ENCODE measurements around the gene CPNE5. TPM values are rescaled to one million over a fixed set of nuclear protein-coding genes. Genes with fewer than 3 reads are reported as not detected.

CPNE5 gene
- total RNA-seq, 2 donors from 2014 or later = 0.25 to 3.0 TPM

DNA sequence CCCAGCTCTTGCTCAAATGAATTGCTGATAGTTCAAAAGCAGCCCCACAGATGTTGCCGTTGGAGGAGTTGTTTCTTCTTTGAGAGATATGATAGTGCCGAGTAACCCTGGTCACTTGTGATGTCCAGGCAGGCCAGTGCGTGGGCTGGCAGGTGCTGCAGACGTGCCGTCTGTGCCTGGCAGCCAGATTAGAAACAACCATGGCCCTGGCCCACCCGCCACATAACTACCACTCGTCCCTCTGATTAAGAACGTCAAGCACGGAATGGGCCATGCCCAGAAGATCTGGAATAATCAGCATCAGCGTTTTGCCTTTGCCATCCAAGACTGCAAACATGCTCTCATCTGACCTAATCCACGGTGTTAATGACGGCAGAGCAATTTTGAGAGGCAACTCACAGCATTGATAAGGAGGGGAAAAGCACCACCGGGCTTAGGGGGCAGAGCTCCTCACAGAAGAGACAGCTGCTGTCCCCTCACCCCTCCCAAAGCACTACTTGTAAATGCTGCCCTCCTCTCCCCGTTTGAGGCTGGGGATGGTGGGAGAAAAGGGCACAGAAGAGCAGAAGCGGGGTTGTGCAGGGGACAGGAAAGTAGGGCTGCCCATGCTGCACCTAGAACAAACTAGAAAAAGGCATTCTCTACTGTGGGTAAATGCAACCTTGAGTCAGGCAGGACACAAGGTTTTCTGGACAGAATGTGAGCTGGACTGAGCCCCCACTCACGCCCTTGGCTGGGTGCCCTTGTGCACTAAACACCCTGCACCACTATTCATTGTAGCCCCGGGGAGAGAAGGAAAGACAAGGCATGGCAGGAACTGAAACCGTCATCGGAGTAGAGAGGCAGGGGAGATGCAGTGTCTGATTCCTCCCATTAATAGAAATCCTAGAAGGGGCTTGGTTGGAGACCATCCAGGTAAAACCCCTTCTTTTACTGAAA is 5.3 kb upstream of the CPNE5 start:
- ATAC-seq = no peak
- H3K27ac Mint-ChIP-seq = no peak overlapping the region
- peaks cover 6% of the 10 kb centered on the region in 2 donors for H3K36me3 Mint-ChIP-seq
- H3K9me3 Mint-ChIP-seq = no peaks in the 10 kb centered on the region
- no peak for DNase-seq (ENCODE audit: low spot score in 2 of 2)

DNA sequence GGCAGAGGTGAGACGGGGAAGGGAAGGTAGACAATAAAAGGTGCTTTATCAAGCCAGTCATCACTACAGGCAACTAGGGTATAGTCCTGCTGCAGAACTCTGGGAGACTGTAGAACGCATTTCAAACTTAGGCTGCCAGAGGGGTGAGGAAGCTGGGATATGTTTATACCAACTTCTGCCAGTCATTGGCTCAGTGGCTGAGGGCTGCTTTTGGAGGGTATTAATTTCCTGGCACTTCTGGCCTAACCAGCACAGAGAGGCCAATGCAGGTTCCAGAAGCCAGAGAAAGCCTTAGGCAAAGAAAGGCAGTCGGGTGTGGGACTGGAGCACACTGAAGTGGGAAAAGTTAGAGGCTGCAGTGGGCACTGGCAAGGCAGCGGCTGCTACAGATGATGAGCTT is 3.9 kb upstream of the CPNE5 start:
- H3K36me3 Mint-ChIP-seq = peaks cover 6% of the 10 kb centered on the region in 2 donors
- H3K27ac Mint-ChIP-seq = peak overlapping the region in 1 of 2 donors; percentile 27
- ATAC-seq = no peak
- DNase-seq (ENCODE audit: low spot score in 2 of 2) = no peak
- H3K9me3 Mint-ChIP-seq = no peaks in the 10 kb centered on the region

DNA sequence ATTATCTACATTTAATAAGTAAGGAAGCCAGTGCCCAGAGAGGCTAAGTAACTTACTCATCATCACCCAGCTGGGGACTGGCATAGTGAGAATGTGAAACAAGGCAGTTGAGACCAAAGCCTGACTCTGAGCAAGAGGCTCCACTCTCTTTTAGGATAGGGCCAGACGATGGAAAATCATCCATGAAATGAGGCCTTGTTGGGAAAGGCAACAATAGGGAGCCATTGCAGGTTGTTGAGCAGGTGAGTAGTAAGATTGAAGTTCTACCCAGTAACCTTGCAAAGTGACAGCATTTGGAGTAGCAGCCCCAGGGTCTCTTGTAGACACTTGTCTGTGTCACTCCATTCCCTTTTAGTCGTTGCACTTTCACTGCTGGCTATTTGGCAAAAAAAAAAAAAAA is 2.5 kb upstream of the CPNE5 start:
- Mint-ChIP-seq H3K36me3 (peaks cover 6% of the 10 kb centered on the region in 2 donors), H3K27ac (no peak overlapping the region), H3K9me3 (no peaks in the 10 kb centered on the region)
- DNase-seq (ENCODE audit: low spot score in 2 of 2) = no peak
- ATAC-seq = no peak

DNA sequence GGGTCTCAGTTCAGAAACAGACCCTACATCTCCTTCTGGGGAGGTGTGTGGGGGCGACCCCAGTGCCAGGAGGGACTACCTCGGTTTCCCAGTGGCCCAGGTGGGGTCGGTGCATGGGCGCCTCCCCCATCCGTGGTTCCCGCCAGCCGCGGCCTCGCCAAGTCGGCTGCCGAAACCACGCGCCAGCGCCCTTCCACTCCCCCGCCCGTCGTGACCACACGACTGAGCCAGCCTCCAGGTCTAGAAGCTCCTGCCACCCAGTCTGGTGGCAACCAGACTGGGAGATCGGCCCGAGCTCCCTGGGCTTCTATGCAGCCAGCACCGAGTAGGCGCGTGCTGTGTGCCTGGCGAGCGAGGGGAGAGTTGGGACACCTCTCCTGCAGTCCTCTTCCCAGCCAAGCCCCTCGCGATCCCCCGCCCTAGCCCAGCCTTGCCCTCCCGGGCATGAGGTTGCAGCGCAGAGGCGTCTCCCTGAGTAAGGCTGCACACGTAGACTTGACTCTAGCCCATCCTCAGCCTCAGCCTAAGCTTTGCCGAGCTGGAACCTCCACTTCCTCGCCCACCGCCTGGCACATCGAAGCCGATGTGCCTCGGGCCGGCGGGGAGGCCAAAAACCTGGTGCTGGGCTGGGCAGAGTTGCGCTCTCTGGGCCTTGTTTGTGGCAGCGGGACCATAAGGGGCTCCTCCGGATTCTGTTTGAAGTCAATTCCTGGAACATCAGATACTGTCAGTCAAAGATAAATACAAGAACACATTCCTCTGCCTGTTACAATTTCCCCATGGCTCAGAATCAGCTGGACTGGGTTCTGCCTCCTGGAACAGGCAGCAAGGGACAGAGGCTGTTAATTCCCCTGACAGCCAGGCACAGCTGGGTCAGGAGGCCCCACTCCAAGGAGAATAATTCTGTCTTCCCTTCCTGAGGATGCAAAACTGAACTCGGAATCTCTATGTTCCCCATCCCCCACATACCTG is 1.5 kb upstream of the CPNE5 start:
- DNase-seq (ENCODE audit: low spot score in 2 of 2) = peak in 1 of 2 donors; percentile 15
- Mint-ChIP-seq H3K36me3 (peaks cover 6% of the 10 kb centered on the region in 2 donors), H3K9me3 (no peaks in the 10 kb centered on the region), H3K27ac (peak overlapping the region in 1 of 2 donors; percentile 24)
- ATAC-seq = peak; percentile 10 to 31

DNA sequence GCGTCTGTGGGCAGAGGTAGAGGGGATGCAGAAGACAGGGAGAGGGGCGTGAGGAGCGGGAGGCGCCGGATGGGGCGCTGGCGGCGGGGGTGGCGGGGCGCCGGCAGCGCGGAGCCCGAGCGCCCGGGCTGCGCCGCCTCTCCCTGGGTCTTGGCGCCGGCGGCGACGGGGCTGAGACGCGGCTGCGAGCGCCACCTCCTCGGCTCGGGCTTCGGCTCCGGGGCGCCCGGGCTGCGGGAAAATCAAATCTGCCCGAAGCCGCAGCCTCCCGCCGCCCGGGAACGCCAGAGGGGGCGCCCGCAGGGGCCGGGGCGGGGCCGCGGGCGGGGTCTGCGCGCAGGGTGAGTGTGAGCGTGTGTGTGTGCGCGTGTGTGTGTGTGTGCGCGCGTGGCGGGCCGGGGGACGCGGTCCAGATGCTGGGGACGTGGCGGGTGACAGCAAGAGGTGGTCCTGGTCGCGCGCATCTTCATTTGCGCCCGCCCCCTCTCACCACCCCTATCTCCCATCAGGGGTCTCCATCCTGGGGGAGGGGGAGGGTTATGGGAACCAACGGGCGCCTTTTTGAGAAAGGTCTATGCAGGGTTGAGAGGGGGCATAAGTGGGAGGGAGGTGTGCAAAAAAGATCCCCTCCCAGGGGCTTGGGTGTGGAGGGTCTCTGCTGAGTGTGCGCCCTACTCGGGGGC is 646 bp upstream of the CPNE5 start:
- H3K36me3 Mint-ChIP-seq = peaks cover 6% of the 10 kb centered on the region in 2 donors
- peak in 1 of 2 donors; percentile 64 for DNase-seq (ENCODE audit: low spot score in 2 of 2)
- peak; percentile 53 to 74 for ATAC-seq
- H3K9me3 Mint-ChIP-seq = no peaks in the 10 kb centered on the region
- H3K27ac Mint-ChIP-seq = no peak overlapping the region

DNA sequence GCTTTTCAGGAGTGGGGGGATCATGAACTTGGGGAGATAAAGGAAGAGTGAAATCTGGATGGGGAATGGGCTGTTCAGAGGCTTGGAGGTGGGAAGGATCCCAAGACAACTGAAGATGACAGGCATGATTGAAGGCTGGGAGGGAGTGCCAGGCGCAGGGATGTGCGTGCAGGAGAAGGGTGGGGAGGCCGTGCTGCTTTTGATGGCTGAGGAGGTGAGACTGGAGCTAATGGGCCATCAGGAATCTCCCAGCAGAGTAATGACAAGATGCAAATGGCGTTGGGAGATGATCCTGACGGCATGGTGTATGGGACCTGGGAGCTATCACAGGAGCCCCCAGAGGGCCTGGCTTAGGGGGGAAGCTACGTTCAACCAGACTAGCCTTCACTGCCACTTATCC is 1.6 kb downstream of the CPNE5 start:
- Mint-ChIP-seq H3K9me3 (no peaks in the 10 kb centered on the region), H3K36me3 (peaks cover 6% of the 10 kb centered on the region in 2 donors), H3K27ac (no peak overlapping the region)
- DNase-seq (ENCODE audit: low spot score in 2 of 2) (no peak), ATAC-seq (no peak)

DNA sequence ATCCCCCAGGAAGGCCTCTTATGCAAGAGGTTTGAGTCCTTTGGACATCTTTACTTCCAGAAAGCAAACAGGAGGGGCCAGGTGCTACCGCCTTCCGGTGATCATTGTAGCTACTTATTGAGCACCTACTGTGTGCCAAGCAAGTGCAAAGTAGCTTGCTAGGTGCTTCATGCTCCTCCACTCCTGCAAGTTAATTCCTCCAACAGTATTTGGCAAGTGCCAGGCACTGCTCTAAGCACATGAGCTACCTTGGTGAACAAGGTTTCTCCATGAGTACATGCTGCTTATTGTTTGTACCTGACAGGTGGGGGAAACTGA is 2.3 kb downstream of the CPNE5 start:
- H3K27ac Mint-ChIP-seq = no peak overlapping the region
- no peaks in the 10 kb centered on the region for H3K9me3 Mint-ChIP-seq
- DNase-seq (ENCODE audit: low spot score in 2 of 2) = no peak
- no peak for ATAC-seq
- H3K36me3 Mint-ChIP-seq = peaks cover 6% of the 10 kb centered on the region in 2 donors

DNA sequence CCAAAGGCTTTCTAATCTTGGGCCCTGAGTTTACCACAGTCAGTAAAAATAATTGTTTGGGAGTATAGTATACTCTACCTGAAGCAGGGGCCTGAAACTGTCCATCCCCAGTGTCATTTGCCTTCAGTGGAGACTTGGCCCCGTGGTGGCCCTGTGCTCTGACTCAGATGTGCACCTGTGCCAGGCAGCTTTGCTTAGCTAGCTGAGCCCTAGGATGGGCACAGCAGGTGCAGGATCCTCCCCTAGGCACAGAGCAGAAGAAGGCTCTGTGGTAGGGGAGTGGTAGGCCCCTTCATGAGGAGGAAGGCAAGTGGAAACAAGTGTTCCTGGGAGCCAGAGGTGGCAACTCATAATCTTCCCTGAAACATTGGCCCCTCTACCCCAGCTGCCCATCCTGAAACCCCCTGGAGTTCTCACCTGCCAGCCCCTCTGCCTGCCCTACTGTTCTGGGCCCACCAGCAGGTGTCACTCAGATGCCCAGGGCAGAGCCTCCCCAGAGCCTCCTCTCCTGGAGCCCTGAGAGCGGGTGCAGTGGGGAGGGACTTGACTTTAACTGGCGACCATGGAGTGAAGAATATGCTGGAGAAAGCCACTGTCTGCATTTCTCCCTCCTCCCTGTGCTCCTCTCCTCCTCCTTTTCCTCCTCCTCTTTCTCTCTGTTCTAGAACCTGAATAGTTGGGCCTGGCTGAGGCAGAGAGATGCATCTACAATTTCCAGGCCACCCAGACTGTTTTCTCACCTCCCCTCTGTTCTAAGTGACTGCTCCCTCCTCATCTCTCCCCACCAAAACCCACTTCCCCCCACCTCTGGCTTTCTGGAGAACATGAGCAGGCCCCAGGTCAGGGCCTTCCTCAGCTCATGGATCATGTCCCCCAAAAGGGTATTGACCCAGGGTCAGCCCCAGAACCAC is 2.9 kb downstream of the CPNE5 start:
- peak in 1 of 2 donors; percentile 31 for ATAC-seq
- H3K27ac Mint-ChIP-seq = no peak overlapping the region
- no peak for DNase-seq (ENCODE audit: low spot score in 2 of 2)
- peaks cover 6% of the 10 kb centered on the region in 2 donors for H3K36me3 Mint-ChIP-seq
- H3K9me3 Mint-ChIP-seq = no peaks in the 10 kb centered on the region

DNA sequence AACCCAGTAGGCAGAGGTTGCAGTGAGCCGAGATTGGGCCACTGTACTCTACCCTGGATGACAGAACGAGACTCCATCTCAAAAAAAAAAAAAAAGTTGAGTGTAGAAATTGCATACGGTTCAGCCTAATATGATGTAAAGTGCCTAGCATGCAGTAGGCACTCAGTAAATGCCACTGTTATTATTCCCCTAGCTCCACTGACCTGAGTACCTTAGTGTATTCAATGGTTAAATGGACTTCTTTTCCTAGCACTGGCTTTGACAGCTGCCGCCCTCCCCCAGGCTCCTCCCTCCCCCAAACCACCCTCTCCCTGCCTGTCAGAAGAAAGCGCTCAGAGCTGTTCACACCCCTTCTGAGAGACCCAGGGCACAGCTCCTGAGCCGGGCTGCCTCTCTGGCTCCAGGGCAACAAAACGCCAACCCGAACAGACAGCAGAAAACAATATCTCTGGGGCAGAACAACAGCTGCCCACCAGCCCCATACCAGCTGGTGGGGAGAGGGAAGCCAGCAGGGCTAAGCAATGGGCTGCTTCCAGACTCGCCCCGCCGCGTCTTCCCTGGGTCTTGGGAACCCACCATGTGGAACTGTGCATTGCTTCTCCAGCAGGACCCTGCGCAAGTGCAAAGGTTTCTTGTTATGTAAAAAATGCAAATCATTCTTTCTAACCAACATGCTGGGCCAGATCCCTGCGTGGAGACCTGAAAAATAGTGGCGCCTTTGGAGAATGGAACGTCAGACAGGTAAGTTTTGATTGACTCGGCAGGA is 4.5 kb downstream of the CPNE5 start:
- H3K27ac Mint-ChIP-seq = no peak overlapping the region
- DNase-seq (ENCODE audit: low spot score in 2 of 2) (no peak), ATAC-seq (no peak)
- no peaks in the 10 kb centered on the region for H3K36me3 Mint-ChIP-seq
- H3K9me3 Mint-ChIP-seq = no peaks in the 10 kb centered on the region

DNA sequence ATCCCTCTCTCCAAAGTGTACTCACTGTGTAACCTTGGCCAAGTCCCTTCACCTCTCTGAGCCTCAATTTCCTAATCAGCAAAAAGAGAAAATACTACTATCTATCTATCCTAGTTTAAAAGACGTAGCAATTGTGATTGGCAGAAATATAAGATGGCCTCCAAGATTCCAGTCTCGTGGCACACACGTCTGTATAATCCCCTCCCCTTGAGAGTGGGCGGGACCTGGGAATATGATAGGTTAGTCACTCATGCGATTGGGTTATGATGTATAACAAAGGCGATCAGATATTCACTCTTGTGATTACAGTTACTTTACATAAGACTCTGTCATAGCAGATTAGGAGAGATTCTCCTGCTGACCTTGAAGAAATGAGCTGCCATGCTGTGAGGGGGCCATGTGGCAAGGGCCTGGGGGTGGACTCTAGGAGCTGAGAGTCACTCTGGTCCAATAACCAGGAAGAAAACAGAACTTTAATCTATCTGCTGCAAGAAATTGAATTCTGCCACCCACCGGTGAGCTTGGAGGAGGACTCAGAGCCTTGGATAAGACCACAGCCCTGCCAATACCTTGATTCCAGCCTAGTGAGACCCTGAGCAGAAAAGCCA is 6.0 kb downstream of the CPNE5 start:
- no peak for ATAC-seq
- Mint-ChIP-seq H3K9me3 (no peaks in the 10 kb centered on the region), H3K27ac (no peak overlapping the region), H3K36me3 (no peaks in the 10 kb centered on the region)
- DNase-seq (ENCODE audit: low spot score in 2 of 2) = no peak

DNA sequence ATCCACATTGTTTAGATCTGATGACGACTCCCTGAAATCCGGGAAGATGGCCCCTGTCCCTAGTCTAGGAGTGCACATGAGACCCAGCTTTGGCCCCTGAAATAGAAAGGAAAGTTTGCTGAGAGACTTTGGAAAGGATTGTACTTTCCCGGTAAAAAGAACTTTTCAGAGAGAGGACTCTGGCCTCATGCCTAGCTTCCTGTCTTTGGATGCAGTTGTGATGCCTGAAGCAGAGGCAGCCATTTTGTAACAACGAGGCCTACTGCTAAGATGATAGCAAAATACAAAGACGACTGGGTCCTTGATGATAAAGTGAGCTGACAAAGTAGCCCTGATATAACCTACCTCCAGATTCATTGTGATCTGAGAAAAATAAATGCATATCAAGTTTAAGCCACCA is 6.9 kb downstream of the CPNE5 start:
- no peak for DNase-seq (ENCODE audit: low spot score in 2 of 2)
- Mint-ChIP-seq H3K36me3 (no peaks in the 10 kb centered on the region), H3K27ac (no peak overlapping the region), H3K9me3 (no peaks in the 10 kb centered on the region)
- ATAC-seq = no peak

DNA sequence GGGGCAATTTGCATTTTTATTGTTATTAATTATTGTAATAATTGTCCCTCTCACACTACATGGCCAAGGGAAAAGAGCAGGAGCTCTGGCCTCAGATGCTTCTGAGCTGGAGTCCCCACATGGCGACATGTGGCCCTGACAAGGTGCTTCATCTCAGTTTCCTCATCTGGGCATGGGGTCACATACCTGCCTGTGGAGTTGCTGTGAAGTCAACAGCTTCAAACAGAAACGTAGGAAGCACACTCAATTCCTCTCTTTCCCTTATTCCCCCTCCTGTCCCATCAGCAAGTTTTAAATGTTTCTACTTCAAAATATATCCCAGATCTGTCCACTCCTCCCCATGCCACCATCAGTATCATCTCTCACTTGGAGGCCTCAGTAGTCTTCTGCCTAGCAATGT is 8.7 kb downstream of the CPNE5 start:
- no peaks in the 10 kb centered on the region for H3K9me3 Mint-ChIP-seq

DNA sequence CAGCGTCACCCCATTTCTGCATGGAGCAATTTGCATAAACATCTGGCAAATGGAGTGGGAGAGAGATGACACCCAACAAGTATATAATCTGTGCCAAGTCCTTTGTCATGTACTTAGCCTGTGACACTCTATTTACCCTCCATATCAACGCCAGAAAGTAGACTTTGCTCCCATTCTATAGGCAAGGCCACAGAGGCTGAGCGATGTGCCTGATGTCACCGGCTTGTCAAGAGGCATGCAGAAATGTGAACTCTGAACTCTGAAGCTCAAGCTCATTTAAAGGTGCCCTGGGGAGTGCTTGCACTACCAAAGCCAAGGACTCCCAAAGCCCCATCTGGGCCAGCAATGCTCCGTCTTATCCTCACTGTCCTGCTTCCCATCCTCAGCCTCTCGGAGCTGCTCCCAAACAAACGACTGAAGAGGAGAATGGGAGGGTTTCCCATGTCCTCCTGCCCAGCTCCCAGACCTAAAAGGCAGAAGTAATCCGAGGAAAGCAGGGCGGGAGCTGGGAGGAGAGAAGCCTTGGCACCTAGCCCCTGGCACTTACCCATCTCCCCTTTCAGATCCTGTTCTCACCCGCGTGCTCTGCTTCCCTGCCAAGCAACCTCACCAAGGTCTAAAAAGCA is 9.2 kb downstream of the CPNE5 start:
- Mint-ChIP-seq H3K9me3 (no peaks in the 10 kb centered on the region), H3K27ac (no peak overlapping the region), H3K36me3 (no peaks in the 10 kb centered on the region)
- no peak for DNase-seq (ENCODE audit: low spot score in 2 of 2)
- ATAC-seq = no peak

More for the DNA sequence above, 8.7 kb downstream of the CPNE5 start:
- DNase-seq (ENCODE audit: low spot score in 2 of 2) (no peak), ATAC-seq (no peak)
- Mint-ChIP-seq H3K27ac (no peak overlapping the region), H3K36me3 (no peaks in the 10 kb centered on the region)

DNA sequence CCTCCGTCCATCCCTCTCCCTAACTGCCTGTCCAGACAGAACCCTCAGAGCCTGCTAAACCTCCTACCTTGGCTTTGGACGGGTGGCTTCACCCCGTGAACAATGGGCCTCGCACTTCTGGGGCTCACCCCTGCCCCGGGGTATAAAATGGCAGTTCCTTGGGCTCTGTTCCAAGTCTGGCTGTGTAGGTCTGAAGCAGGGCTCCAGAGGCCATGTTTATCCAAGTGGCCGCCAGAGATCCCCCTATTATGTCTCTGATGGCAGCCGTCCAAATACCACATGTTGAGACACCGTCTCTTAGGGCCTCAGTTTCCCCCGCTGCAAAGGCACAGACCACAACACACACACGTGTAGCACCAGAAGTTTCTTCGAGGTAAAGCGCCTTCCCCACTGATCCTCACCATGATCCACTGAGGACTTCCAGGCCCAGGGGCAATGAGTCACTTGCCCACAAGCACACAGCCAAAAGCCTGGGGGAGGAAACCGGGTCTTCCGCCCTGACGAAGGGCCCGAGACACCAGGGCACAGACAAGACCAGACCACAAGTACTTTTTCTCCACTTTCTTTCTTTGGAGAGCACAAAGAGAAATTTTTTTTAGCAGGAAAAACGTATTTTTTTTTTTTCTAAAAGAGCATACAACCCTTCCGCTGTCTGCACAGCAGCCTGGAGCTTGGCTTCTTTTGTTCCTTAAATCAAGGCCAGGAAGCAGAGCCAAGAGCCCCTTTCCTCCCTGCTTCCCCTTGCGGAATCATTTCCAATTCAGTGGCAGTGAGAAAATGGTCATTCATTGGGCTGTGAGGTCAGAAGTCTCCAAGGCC is 11.8 kb downstream of the CPNE5 start:
- Mint-ChIP-seq H3K9me3 (no peaks in the 10 kb centered on the region), H3K36me3 (no peaks in the 10 kb centered on the region), H3K27ac (peak overlapping the region; percentile 43 to 61)
- ATAC-seq (peak; percentile 79 to 91), DNase-seq (ENCODE audit: low spot score in 2 of 2) (peak; percentile 27 to 63)
